Neural progenitor cell (in vitro differentiated cells): Measurements from ENCODE around the gene ITPR2.

Experiments used
- CTCF ChIP-seq: fragments of 200-600 bp; sonication (generic); IDR thresholded peaks from 2 replicates; pipeline ENCODE4 v1.5.1; 2017; ENCODE audit warnings: antibody characterized with exemption, mild to moderate bottlenecking
- EZH2 ChIP-seq: fragments of 200-600 bp; sonication (generic); IDR thresholded peaks from 2 replicates; pipeline ENCODE4 v1.6.1; 2017; ENCODE audit warnings: antibody characterized with exemption, mild to moderate bottlenecking, moderate library complexity
- EZH2phosphoT487 ChIP-seq: fragments of 200-600 bp; sonication (generic); IDR thresholded peaks from 2 replicates; pipeline ENCODE4 v1.6.1; 2017; ENCODE audit warnings: antibody characterized with exemption

DNA sequence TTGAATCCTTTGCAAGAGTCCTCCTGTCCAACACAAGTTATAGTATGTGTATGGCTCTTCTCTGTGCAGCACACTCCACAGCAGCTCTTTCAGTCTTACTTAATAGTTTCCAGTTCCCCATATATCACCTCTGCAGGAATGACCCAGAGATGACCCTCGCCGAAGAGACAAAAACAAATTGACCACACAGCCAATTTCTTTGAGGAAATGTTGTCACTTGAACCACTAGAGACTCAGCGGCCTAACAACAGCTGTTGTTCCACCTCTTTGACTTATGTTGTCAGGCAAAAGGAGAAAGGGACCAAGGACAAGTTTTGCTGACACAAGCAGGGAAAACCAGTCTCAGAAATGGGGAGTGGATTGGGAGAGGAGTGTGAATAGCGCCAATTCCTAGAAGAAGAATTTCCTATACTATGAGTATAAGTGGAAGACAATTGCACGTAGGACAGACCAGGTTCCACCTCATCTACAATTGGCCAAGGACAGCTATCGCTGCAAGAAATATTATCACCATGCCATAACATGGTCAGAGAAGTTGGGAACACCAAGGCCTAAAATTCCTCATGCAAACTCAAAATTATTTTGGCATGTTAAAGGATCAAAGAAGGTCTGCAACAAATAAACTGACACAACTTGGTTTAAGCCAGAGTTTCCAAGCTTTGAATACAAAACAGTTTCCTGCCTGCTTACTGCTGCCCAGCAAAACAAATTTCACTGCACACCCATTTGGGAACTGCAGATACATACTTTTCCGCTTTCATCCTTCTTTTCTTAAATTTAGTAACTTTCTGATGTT is 41.7 kb upstream of the ITPR2 start:
- TF ChIP-seq EZH2 (no peak), EZH2phosphoT487 (no peak), CTCF (no peak)
